Endothelial cell of umbilical vein (primary cell): ENCODE data around the gene CHCHD3.
"Not testable (repeated sequence)": the region's sequence is repeated elsewhere in the genome, so short reads cannot be mapped to it uniquely, and the experiment has no call there.

Experiments
- EZH2 ChIP-seq: IDR thresholded peaks from 2 replicates; pipeline ENCODE4 v1.6.1; 2012; ENCODE audit warnings: borderline replicate concordance, low read depth, mild to moderate bottlenecking, moderate library complexity, low read length, inconsistent platforms; ENCODE audit not compliant: severe bottlenecking
- FOS ChIP-seq: IDR thresholded peaks from 2 replicates; pipeline ENCODE4 v1.6.1; 2011; ENCODE audit warnings: mild to moderate bottlenecking, low read length, moderate library complexity, borderline replicate concordance; ENCODE audit not compliant: insufficient read depth
- GATA2 ChIP-seq: IDR thresholded peaks from 2 replicates; pipeline ENCODE4 v1.7.0; 2011; ENCODE audit warnings: low read depth, mild to moderate bottlenecking, moderate library complexity, mixed read lengths, low read length; ENCODE audit not compliant: insufficient read length, insufficient read depth
- JUN ChIP-seq: IDR thresholded peaks from 2 replicates; pipeline ENCODE4 v1.6.1; 2011; ENCODE audit warnings: borderline replicate concordance, low read depth; ENCODE audit not compliant: insufficient read length, insufficient read depth
- MYC ChIP-seq: IDR thresholded peaks from one replicate; pipeline ENCODE4 v1.6.1; 2011; ENCODE audit warnings: mild to moderate bottlenecking, low read depth, low read length
- POLR2A ChIP-seq: IDR thresholded peaks from 2 replicates; pipeline ENCODE4 v1.6.1; 2012; ENCODE audit warnings: low read depth, mild to moderate bottlenecking, control low read depth, low read length
- POLR2AphosphoS5 ChIP-seq: IDR thresholded peaks from 2 replicates; pipeline ENCODE4 v1.6.1; 2012; ENCODE audit warnings: low read depth, mild to moderate bottlenecking, control low read depth, low read length, moderate library complexity; ENCODE audit not compliant: insufficient read depth
- TF ChIP-seq, protein P1 (sequence below), 2 donors: IDR thresholded peaks; 1 replicate in 1 of 2; 2 replicates in 1 of 2; pipeline ENCODE4 v1.5.1; 2011; ENCODE audit warnings: low read length in 2 of 2, mild to moderate bottlenecking in 2 of 2, moderate library complexity in 2 of 2, control low read depth in 1 of 2, inconsistent platforms in 1 of 2, low read depth in 1 of 2; ENCODE audit not compliant: insufficient read depth in 1 of 2; ENCODE audit errors: extremely low read depth in 1 of 2
- TF ChIP-seq, protein P2 (sequence below): IDR thresholded peaks from 2 replicates; pipeline ENCODE4 v1.6.1; 2011; ENCODE audit not compliant: insufficient read depth, insufficient read length

DNA sequence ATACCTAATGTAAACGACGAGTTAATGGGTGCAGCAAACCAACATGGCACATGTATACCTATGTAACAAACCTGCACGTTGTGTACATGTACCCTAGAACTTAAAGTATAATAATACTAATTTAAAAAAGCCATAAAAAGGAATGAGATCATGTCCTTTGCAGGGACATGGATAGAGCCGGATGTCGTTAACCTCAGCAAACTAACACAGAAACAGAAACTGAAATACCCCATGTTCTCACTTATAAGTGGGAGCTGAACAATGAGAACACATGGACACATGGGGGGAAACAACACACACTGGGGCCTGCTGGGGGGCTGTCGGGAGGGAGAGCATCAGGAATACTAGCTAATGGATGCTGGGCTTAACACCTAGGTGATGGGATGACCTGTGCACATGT lies 176.8 kb downstream of the CHCHD3 start:
- not testable (repeated sequence) for TF ChIP-seq POLR2AphosphoS5, POLR2A, MYC, EZH2, FOS, JUN, GATA2
- TF ChIP-seq, protein P1, sequence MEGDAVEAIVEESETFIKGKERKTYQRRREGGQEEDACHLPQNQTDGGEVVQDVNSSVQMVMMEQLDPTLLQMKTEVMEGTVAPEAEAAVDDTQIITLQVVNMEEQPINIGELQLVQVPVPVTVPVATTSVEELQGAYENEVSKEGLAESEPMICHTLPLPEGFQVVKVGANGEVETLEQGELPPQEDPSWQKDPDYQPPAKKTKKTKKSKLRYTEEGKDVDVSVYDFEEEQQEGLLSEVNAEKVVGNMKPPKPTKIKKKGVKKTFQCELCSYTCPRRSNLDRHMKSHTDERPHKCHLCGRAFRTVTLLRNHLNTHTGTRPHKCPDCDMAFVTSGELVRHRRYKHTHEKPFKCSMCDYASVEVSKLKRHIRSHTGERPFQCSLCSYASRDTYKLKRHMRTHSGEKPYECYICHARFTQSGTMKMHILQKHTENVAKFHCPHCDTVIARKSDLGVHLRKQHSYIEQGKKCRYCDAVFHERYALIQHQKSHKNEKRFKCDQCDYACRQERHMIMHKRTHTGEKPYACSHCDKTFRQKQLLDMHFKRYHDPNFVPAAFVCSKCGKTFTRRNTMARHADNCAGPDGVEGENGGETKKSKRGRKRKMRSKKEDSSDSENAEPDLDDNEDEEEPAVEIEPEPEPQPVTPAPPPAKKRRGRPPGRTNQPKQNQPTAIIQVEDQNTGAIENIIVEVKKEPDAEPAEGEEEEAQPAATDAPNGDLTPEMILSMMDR (IDR thresholded peaks at IDR 0.05; ENCODE audit: extremely low read depth in 1 of 2, insufficient read depth in 1 of 2, low read depth in 1 of 2, low read length in 2 of 2) = not testable (repeated sequence)
- TF ChIP-seq, protein P2, sequence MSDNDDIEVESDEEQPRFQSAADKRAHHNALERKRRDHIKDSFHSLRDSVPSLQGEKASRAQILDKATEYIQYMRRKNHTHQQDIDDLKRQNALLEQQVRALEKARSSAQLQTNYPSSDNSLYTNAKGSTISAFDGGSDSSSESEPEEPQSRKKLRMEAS = not testable (repeated sequence)
